Panc1 (cell line): Measurements from ENCODE around the gene RPS6KA3. TPM values are rescaled to one million over a fixed set of nuclear protein-coding genes. Genes with fewer than 3 reads are reported as not detected.

Experiments
- ATAC-seq: fragments of 200-7000 bp; cut with Tn5 transposase; 2 replicates; pipeline ENCODE4 v1.9.1; 2020; ENCODE audit warnings: mild to moderate bottlenecking, moderate library complexity
- BruUV-seq: library from RNA; stranded (reverse); fragments of 400-500 nt; replicated peaks from 2 replicates; lab custom pipeline; 2021; lab: Mats Ljungman, UMichigan
- CTCF ChIA-PET: fragments of 300-600 bp; sonication (Branson Sonifier 250); formaldehyde crosslinking; loops from one replicate; lab custom pipeline; 2022; ENCODE audit warnings: antibody characterized with exemption; lab: Charles Lee
- POLR2A ChIA-PET: fragments of 300-600 bp; sonication (Branson Sonifier 250); formaldehyde crosslinking; loops from one replicate; lab custom pipeline; 2022; ENCODE audit warnings: antibody characterized with exemption; lab: Charles Lee
- DNase-seq: peaks from one replicate; pipeline ENCODE4 v3.0.0-alpha.2; 2010; ENCODE audit warnings: low read depth, low spot score
- H3K27ac ChIP-seq: 2 replicates; pipeline ENCODE4 v1.5.1; 2011; ENCODE audit warnings: mild to moderate bottlenecking, low read length, inconsistent platforms
- H3K27me3 ChIP-seq: fragments of 200-500 bp; sonication (Bioruptor generic); 2 replicates; pipeline ENCODE4 v1.6.0; 2014; ENCODE audit warnings: low read length, inconsistent platforms; ENCODE audit not compliant: control insufficient read depth, insufficient read depth
- H3K36me3 ChIP-seq: fragments of 200-500 bp; sonication (Bioruptor generic); 2 replicates; pipeline ENCODE4 v1.5.1; 2014; ENCODE audit warnings: inconsistent platforms, mild to moderate bottlenecking, low read length, moderate library complexity; ENCODE audit not compliant: control insufficient read depth, insufficient read depth
- H3K4me1 ChIP-seq: 2 replicates; pipeline ENCODE4 v1.5.1; 2011; ENCODE audit warnings: inconsistent platforms, mild to moderate bottlenecking, low read length, moderate library complexity; ENCODE audit not compliant: control insufficient read depth, insufficient read depth
- H3K4me3 ChIP-seq, 2 experiments: 2 replicates each; pipeline ENCODE4 v1.5.1; 2011 to 2012; ENCODE audit warnings: low read depth in 2 of 2, low read length in 2 of 2, mild to moderate bottlenecking in 2 of 2, inconsistent platforms in 1 of 2, moderate library complexity in 1 of 2
- H3K9me3 ChIP-seq: fragments of 200-500 bp; sonication (Bioruptor generic); 2 replicates; pipeline ENCODE4 v1.5.1; 2014; ENCODE audit warnings: low read depth, mild to moderate bottlenecking, inconsistent platforms, low read length, moderate library complexity; ENCODE audit not compliant: control insufficient read depth, insufficient read depth
- CTCF ChIP-seq: fragments of 450-650 bp; IDR thresholded peaks from 2 replicates; pipeline ENCODE4 v1.5.1; 2017; ENCODE audit warnings: mild to moderate bottlenecking
- POLR2AphosphoS5 ChIP-seq: IDR thresholded peaks from 2 replicates; pipeline ENCODE4 v1.6.1; 2012; ENCODE audit warnings: mild to moderate bottlenecking, low read depth, low read length, moderate library complexity
- REST ChIP-seq, 2 experiments: IDR thresholded peaks; 2 replicates each; pipeline ENCODE4 v1.6.1; 2011 to 2012; ENCODE audit warnings: low read depth in 2 of 2, control low read depth in 1 of 2, low read length in 1 of 2, mild to moderate bottlenecking in 1 of 2, moderate library complexity in 1 of 2; ENCODE audit not compliant: insufficient read depth in 1 of 2
- SIN3A ChIP-seq: IDR thresholded peaks from 2 replicates; pipeline ENCODE4 v1.6.1; 2012; ENCODE audit warnings: low read depth, mild to moderate bottlenecking, low read length, moderate library complexity, borderline replicate concordance; ENCODE audit not compliant: insufficient read depth
- TCF7L2 ChIP-seq: IDR thresholded peaks from 2 replicates; pipeline ENCODE4 v1.6.1; 2011; ENCODE audit warnings: mild to moderate bottlenecking, low read depth, low read length, inconsistent platforms
- in situ Hi-C: cut with HindIII; loops from 2 replicates; pipeline ENCODE4 v1.10.0; 2016; ENCODE audit warnings: low sequenced_read_pairs, low pct_unique_long_range_greater_than_20kb
- intact Hi-C: fragments of 100-400 bp; cut with micrococcal nuclease; formaldehyde crosslinking; loops from one replicate; pipeline ENCODE4 v1.10.0; 2022; ENCODE audit not compliant: unreplicated experiment
- total RNA-seq: library from RNA; stranded (reverse); gene quantifications from one replicate; pipeline ENCODE4 v1.2.1, GENCODE V29; 2021; ENCODE audit not compliant: unreplicated experiment

Gene RPS6KA3
- total RNA-seq, 1 experiment from 2014 or later = 40.5 TPM

GRCh38 chrX:20217271-20217670 is 49.4 kb downstream of the RPS6KA3 start:
- ATAC-seq (no peak), DNase-seq (peak; percentile 7)
- Histone ChIP-seq H3K27ac (no peak overlapping the region), H3K27me3 (no peaks in the 10 kb centered on the region), H3K9me3 (no peaks in the 10 kb centered on the region), H3K4me3 (no peak overlapping the region), H3K36me3 (no peaks in the 10 kb centered on the region), H3K4me1 (no peaks in the 10 kb centered on the region)
- TF ChIP-seq CTCF = no peak
- no peak for TF ChIP-seq REST (IDR thresholded peaks at IDR 0.05; ENCODE audit: insufficient read depth in 1 of 2, low read depth in 2 of 2, low read length in 1 of 2)
- intact Hi-C loops (no loop called here), in situ Hi-C loops (no loop called here)
- ChIA-PET POLR2A (no interaction called here), CTCF (no interaction called here)
- no TSS peak for BruUV-seq

- H3K4me3 ChIP-seq = no peak overlapping the region
- no peaks in the 10 kb centered on the region for H3K36me3 ChIP-seq
- no peak for ATAC-seq
- no peaks in the 10 kb centered on the region for H3K4me1 ChIP-seq
- H3K9me3 ChIP-seq = no peaks in the 10 kb centered on the region
- BruUV-seq = no TSS peak
- no peak for DNase-seq
- TF ChIP-seq CTCF (no peak), REST (IDR thresholded peaks at IDR 0.05; ENCODE audit: insufficient read depth in 1 of 2, low read depth in 2 of 2, low read length in 1 of 2) (no peak), TCF7L2 (no peak), POLR2AphosphoS5 (no peak), SIN3A (no peak)
- H3K27ac ChIP-seq = no peak overlapping the region
- H3K27me3 ChIP-seq = no peaks in the 10 kb centered on the region
- intact Hi-C loops = no loop called here
- ChIA-PET CTCF (no interaction called here), POLR2A (no interaction called here)
- in situ Hi-C loops = no loop called here
Observed at GRCh38 chrX:20215565-20215964, 51.1 kb downstream of the RPS6KA3 start.
